HepG2 (cell line): ENCODE data around the gene GFAP. TPM values are rescaled to one million over a fixed set of nuclear protein-coding genes. Genes with fewer than 3 reads are reported as not detected.

Experiments
- FOXO1 ChIP-seq: sonication (generic); formaldehyde crosslinking; IDR thresholded peaks from 2 replicates; pipeline ENCODE4 v1.4.0; 2020; ENCODE audit warnings: missing genetic modification reagents
- NFRKB ChIP-seq: fragments of 450-650 bp; IDR thresholded peaks from 2 replicates; pipeline ENCODE4 v1.6.1; 2017
- YEATS2 ChIP-seq: sonication (generic); formaldehyde crosslinking; IDR thresholded peaks from 2 replicates; pipeline ENCODE4 v1.4.0; 2020; ENCODE audit warnings: missing genetic modification reagents, borderline replicate concordance
- ZFP82 ChIP-seq: sonication (generic); formaldehyde crosslinking; IDR thresholded peaks from 2 replicates; pipeline ENCODE4 v1.5.1; 2020; ENCODE audit warnings: mild to moderate bottlenecking, missing genetic modification reagents, borderline replicate concordance
- ZNF17 ChIP-seq: sonication (generic); formaldehyde crosslinking; IDR thresholded peaks from 2 replicates; pipeline ENCODE4 v1.5.0; 2020; ENCODE audit warnings: mild to moderate bottlenecking, missing genetic modification reagents
- ZNF180 ChIP-seq: sonication (generic); formaldehyde crosslinking; IDR thresholded peaks from 2 replicates; pipeline ENCODE4 v1.4.0; 2020; ENCODE audit warnings: low read depth, missing genetic modification reagents, borderline replicate concordance
- ZNF335 ChIP-seq: sonication (generic); formaldehyde crosslinking; IDR thresholded peaks from 2 replicates; pipeline ENCODE4 v1.4.0; 2020; ENCODE audit warnings: missing genetic modification reagents
- ZNF652 ChIP-seq: IDR thresholded peaks from 2 replicates; pipeline ENCODE4 v1.6.1; 2016; ENCODE audit warnings: low read depth, borderline replicate concordance
- ZNF792 ChIP-seq: IDR thresholded peaks from 2 replicates; pipeline ENCODE4 v1.6.1; 2016
- polyA plus RNA-seq, 8 experiments: library from polyadenylated mRNA; depleted of rRNA in 3 of 8; stranded (reverse) in 7 of 8; unstranded in 1 of 8; fragments of >200 nt; fragmentation: Illumina TruSeq in 4 of 8; extraction: Trizol in 4 of 8; gene quantifications; 2 replicates each; pipeline versions ENCODE4 v1.2.1 to v1.2.3, GENCODE V29; 2011 to 2016; ENCODE audit warnings: low read depth in 4 of 8, missing spikeins in 1 of 8, mixed read lengths in 1 of 8; ENCODE audit not compliant: insufficient read depth in 1 of 8
- total RNA-seq, 5 experiments: library from RNA; depleted of rRNA; stranded (reverse); fragments of >200 nt; fragmentation: Illumina TruSeq; extraction: Trizol; gene quantifications; 2 replicates each; pipeline ENCODE4 v1.2.3, GENCODE V29; 2016; ENCODE audit warnings: low read depth in 1 of 5
- TF ChIP-seq, protein P1 (sequence below): sonication (generic); formaldehyde crosslinking; IDR thresholded peaks from one replicate; pipeline ENCODE4 v1.5.1; 2020; ENCODE audit warnings: mild to moderate bottlenecking, missing genetic modification reagents; ENCODE audit errors: not compliant biosample characterization
- TF ChIP-seq, protein P2 (sequence below): sonication (generic); formaldehyde crosslinking; IDR thresholded peaks from 2 replicates; pipeline ENCODE4 v1.4.0; 2020; ENCODE audit warnings: missing genetic modification reagents
- TF ChIP-seq, protein P3 (sequence below): sonication (generic); formaldehyde crosslinking; IDR thresholded peaks from 2 replicates; pipeline ENCODE4 v1.5.0; 2020; ENCODE audit warnings: mild to moderate bottlenecking, low read depth, missing genetic modification reagents, borderline replicate concordance
- TF ChIP-seq, protein P4 (sequence below): sonication (generic); formaldehyde crosslinking; IDR thresholded peaks from 2 replicates; pipeline ENCODE4 v1.8.1; 2023; ENCODE audit warnings: missing genetic modification reagents, inconsistent platforms, borderline replicate concordance
- TF ChIP-seq, protein P5 (sequence below): sonication (generic); formaldehyde crosslinking; IDR thresholded peaks from 2 replicates; pipeline ENCODE4 v1.9.0; 2021; ENCODE audit warnings: missing genetic modification reagents, borderline replicate concordance

The GFAP gene
- total and polyA plus RNA-seq, 2 of the 13 experiments (the other 11 are each of a cell fraction or from before 2014, with no cell fraction given), result 0.11 to 0.29 TPM

DNA sequence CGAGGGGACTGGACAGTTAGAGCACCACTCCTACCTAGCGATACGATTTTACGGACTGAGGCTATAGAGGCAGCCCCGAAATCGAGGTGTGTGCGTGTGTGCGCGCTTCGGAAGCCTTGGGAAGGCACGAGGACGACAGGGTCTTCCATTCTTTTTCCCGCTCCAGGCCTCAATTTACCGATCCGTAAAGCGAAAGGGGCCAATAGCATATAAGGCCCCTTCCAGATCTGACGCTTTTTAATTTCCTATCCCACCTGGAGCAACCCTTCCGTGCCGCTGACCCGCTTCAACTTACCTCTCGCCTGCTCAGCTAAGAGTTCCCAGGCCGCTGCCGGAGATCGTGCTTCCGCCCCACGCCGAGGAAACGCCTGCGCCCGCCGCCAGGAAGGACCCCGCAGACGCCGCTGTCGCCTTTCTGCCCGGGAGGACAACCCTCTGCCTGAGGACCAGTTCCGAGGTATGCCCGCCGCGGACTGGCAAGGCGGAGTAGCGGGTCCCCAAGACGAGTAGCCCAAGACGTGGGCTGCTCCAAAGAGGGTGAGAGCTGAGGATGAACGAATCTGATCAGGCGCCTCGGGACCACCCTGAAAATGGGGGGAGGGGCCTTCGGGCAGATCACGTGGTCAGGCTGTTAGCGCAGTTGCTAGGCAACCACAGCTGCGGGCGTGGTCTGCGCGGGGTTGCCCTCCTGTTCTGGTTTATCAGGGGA is 16.1 kb downstream of the GFAP start, which contains the start of gene EFTUD2 (continued):
- TF ChIP-seq, protein P1, sequence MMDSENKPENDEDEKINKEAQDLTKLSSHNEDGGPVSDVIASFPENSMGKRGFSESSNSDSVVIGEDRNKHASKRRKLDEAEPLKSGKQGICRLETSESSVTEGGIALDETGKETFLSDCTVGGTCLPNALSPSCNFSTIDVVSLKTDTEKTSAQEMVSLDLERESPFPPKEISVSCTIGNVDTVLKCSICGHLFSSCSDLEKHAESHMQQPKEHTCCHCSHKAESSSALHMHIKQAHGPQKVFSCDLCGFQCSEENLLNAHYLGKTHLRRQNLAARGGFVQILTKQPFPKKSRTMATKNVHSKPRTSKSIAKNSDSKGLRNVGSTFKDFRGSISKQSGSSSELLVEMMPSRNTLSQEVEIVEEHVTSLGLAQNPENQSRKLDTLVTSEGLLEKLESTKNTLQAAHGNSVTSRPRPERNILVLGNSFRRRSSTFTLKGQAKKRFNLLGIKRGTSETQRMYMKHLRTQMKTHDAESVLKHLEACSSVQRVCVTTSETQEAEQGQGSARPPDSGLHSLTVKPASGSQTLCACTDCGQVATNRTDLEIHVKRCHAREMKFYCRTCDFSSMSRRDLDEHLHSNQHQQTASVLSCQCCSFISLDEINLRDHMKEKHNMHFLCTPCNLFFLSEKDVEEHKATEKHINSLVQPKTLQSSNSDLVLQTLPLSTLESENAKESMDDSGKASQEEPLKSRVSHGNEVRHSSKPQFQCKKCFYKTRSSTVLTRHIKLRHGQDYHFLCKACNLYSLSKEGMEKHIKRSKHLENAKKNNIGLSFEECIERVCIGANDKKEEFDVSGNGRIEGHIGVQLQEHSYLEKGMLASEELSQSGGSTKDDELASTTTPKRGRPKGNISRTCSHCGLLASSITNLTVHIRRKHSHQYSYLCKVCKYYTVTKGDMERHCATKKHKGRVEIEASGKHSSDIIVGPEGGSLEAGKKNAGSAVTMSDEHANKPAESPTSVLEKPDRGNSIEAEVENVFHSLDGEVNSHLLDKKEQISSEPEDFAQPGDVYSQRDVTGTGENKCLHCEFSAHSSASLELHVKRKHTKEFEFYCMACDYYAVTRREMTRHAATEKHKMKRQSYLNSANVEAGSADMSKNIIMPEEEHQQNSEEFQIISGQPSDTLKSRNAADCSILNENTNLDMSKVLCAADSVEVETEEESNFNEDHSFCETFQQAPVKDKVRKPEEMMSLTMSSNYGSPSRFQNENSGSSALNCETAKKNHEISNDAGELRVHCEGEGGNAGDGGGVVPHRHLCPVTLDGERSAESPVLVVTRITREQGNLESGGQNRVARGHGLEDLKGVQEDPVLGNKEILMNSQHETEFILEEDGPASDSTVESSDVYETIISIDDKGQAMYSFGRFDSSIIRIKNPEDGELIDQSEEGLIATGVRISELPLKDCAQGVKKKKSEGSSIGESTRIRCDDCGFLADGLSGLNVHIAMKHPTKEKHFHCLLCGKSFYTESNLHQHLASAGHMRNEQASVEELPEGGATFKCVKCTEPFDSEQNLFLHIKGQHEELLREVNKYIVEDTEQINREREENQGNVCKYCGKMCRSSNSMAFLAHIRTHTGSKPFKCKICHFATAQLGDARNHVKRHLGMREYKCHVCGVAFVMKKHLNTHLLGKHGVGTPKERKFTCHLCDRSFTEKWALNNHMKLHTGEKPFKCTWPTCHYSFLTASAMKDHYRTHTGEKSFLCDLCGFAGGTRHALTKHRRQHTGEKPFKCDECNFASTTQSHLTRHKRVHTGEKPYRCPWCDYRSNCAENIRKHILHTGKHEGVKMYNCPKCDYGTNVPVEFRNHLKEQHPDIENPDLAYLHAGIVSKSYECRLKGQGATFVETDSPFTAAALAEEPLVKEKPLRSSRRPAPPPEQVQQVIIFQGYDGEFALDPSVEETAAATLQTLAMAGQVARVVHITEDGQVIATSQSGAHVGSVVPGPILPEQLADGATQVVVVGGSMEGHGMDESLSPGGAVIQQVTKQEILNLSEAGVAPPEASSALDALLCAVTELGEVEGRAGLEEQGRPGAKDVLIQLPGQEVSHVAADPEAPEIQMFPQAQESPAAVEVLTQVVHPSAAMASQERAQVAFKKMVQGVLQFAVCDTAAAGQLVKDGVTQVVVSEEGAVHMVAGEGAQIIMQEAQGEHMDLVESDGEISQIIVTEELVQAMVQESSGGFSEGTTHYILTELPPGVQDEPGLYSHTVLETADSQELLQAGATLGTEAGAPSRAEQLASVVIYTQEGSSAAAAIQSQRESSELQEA (CRISPR knock-in tag), result peak; percentile 90
- TF ChIP-seq, protein P2, sequence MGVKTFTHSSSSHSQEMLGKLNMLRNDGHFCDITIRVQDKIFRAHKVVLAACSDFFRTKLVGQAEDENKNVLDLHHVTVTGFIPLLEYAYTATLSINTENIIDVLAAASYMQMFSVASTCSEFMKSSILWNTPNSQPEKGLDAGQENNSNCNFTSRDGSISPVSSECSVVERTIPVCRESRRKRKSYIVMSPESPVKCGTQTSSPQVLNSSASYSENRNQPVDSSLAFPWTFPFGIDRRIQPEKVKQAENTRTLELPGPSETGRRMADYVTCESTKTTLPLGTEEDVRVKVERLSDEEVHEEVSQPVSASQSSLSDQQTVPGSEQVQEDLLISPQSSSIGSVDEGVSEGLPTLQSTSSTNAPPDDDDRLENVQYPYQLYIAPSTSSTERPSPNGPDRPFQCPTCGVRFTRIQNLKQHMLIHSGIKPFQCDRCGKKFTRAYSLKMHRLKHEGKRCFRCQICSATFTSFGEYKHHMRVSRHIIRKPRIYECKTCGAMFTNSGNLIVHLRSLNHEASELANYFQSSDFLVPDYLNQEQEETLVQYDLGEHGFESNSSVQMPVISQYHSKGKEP (CRISPR knock-in tag), result peak; percentile 85
- TF ChIP-seq, protein P3, sequence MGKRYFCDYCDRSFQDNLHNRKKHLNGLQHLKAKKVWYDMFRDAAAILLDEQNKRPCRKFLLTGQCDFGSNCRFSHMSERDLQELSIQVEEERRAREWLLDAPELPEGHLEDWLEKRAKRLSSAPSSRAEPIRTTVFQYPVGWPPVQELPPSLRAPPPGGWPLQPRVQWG (CRISPR knock-in tag), result no peak
- 0 out of 2 replicates have a peak, but pooled peaks have one; percentile 78 for TF ChIP-seq ZNF180 (CRISPR knock-in tag)
- TF ChIP-seq, protein P4, sequence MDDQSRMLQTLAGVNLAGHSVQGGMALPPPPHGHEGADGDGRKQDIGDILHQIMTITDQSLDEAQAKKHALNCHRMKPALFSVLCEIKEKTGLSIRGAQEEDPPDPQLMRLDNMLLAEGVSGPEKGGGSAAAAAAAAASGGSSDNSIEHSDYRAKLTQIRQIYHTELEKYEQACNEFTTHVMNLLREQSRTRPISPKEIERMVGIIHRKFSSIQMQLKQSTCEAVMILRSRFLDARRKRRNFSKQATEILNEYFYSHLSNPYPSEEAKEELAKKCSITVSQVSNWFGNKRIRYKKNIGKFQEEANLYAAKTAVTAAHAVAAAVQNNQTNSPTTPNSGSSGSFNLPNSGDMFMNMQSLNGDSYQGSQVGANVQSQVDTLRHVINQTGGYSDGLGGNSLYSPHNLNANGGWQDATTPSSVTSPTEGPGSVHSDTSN (CRISPR knock-in tag), result no peak
- TF ChIP-seq FOXO1 (CRISPR knock-in tag), result peak; percentile 83
- peak; percentile 99 for TF ChIP-seq YEATS2
- 0 out of 2 replicates have a peak, but pooled peaks have one; percentile 82 for TF ChIP-seq ZNF792 (CRISPR knock-in tag)
- TF ChIP-seq ZNF652 (CRISPR knock-in tag), result peak; percentile 12; the same call in 1 of the 2 replicates
- TF ChIP-seq ZNF17 (CRISPR knock-in tag), result no peak
- peak; percentile 100 for TF ChIP-seq ZNF335
- no peak for TF ChIP-seq NFRKB
- TF ChIP-seq, protein P5, sequence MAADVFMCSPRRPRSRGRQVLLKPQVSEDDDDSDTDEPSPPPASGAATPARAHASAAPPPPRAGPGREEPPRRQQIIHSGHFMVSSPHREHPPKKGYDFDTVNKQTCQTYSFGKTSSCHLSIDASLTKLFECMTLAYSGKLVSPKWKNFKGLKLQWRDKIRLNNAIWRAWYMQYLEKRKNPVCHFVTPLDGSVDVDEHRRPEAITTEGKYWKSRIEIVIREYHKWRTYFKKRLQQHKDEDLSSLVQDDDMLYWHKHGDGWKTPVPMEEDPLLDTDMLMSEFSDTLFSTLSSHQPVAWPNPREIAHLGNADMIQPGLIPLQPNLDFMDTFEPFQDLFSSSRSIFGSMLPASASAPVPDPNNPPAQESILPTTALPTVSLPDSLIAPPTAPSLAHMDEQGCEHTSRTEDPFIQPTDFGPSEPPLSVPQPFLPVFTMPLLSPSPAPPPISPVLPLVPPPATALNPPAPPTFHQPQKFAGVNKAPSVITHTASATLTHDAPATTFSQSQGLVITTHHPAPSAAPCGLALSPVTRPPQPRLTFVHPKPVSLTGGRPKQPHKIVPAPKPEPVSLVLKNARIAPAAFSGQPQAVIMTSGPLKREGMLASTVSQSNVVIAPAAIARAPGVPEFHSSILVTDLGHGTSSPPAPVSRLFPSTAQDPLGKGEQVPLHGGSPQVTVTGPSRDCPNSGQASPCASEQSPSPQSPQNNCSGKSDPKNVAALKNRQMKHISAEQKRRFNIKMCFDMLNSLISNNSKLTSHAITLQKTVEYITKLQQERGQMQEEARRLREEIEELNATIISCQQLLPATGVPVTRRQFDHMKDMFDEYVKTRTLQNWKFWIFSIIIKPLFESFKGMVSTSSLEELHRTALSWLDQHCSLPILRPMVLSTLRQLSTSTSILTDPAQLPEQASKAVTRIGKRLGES, result peak; percentile 73; the same call in 1 of the 2 replicates
- no peak for TF ChIP-seq ZFP82 (CRISPR knock-in tag)
